HUES64 (cell line): ENCODE results near the gene SEC14L1.

ENCODE experiments used
- H3K27ac ChIP-seq: 2 replicates; pipeline ENCODE4 v1.7.0; 2013; ENCODE audit warnings: low read depth, low read length, inconsistent platforms
- H3K27me3 ChIP-seq: 2 replicates; pipeline ENCODE4 v1.6.1; 2013; ENCODE audit warnings: mild to moderate bottlenecking, low read length; ENCODE audit not compliant: insufficient read depth
- H3K36me3 ChIP-seq: 2 replicates; pipeline ENCODE4 v1.6.1; 2013; ENCODE audit warnings: mild to moderate bottlenecking, low read length; ENCODE audit not compliant: insufficient read depth
- H3K4me1 ChIP-seq: 2 replicates; pipeline ENCODE4 v1.6.1; 2013; ENCODE audit warnings: mild to moderate bottlenecking, low read length, moderate library complexity; ENCODE audit not compliant: insufficient read depth
- H3K4me3 ChIP-seq: 2 replicates; pipeline ENCODE4 v1.5.1; 2013; ENCODE audit warnings: mild to moderate bottlenecking, low read length, moderate library complexity
- H3K9ac ChIP-seq: 2 replicates; pipeline ENCODE4 v1.6.1; 2013; ENCODE audit warnings: mild to moderate bottlenecking, low read depth, low read length
- H3K9me3 ChIP-seq: 2 replicates; pipeline ENCODE4 v1.6.1; 2013; ENCODE audit warnings: low read depth, low read length; ENCODE audit not compliant: insufficient read depth
- WGBS: fragments of 150-250, 120-280 bp; methylation state at CpG from one replicate; pipeline ENCODE4 v1.1.7; 2013; ENCODE audit warnings: missing lambda C conversion rate; 5-methylcytosine and 5-hydroxymethylcytosine counted together

The SEC14L1 gene

GRCh38 chr17:77222356-77222755, 81.6 kb downstream of the SEC14L1 start:
- H3K27ac ChIP-seq, result no peak overlapping the region
- 94% methylated on average over 7 of the region's 7 CpGs for WGBS
- H3K9me3 ChIP-seq, result no peaks in the 10 kb centered on the region
- no peaks in the 10 kb centered on the region for H3K27me3 ChIP-seq
- no peaks in the 10 kb centered on the region for H3K4me1 ChIP-seq
- no peak overlapping the region for H3K4me3 ChIP-seq
- 0 out of 2 replicates have a peak, but pooled peaks cover 5% of the 10 kb centered on the region for H3K36me3 ChIP-seq
- H3K9ac ChIP-seq, result no peak overlapping the region

- Histone ChIP-seq H3K4me1 (no peaks in the 10 kb centered on the region), H3K9me3 (no peaks in the 10 kb centered on the region), H3K4me3 (no peak overlapping the region), H3K9ac (no peak overlapping the region), H3K36me3 (no peaks in the 10 kb centered on the region), H3K27ac (no peak overlapping the region), H3K27me3 (no peaks in the 10 kb centered on the region)
- 93% methylated on average over 26 of the region's 26 CpGs for WGBS
Observed at GRCh38 chr17:77223642-77224420, 83.1 kb downstream of the SEC14L1 start.

GRCh38 chr17:77225265-77225664, 84.5 kb downstream of the SEC14L1 start:
- no peak overlapping the region for H3K27ac ChIP-seq
- no peaks in the 10 kb centered on the region for H3K27me3 ChIP-seq
- H3K4me3 ChIP-seq, result no peak overlapping the region
- H3K36me3 ChIP-seq, result no peaks in the 10 kb centered on the region
- H3K4me1 ChIP-seq, result no peaks in the 10 kb centered on the region
- no peak overlapping the region for H3K9ac ChIP-seq
- no CpG with 5 or more reads among the region's 1 CpG for WGBS
- no peaks in the 10 kb centered on the region for H3K9me3 ChIP-seq

- H3K27ac ChIP-seq, result no peak overlapping the region
- H3K4me3 ChIP-seq, result no peak overlapping the region
- H3K9me3 ChIP-seq, result no peaks in the 10 kb centered on the region
- no peaks in the 10 kb centered on the region for H3K4me1 ChIP-seq
- no peak overlapping the region for H3K9ac ChIP-seq
- WGBS, result 90% methylated on average over 23 of the region's 23 CpGs
- H3K36me3 ChIP-seq, result no peaks in the 10 kb centered on the region
- H3K27me3 ChIP-seq, result no peaks in the 10 kb centered on the region
Observed at GRCh38 chr17:77227461-77228240, 86.9 kb downstream of the SEC14L1 start.

- no peak overlapping the region for H3K9ac ChIP-seq
Observed at GRCh38 chr17:77228241-77228752, 87.5 kb downstream of the SEC14L1 start.

GRCh38 chr17:77228816-77229215, 88.0 kb downstream of the SEC14L1 start:
- Histone ChIP-seq H3K4me1 (no peaks in the 10 kb centered on the region), H3K27me3 (no peaks in the 10 kb centered on the region), H3K9ac (no peak overlapping the region), H3K9me3 (no peaks in the 10 kb centered on the region), H3K27ac (no peak overlapping the region), H3K36me3 (no peaks in the 10 kb centered on the region), H3K4me3 (no peak overlapping the region)
- 94% methylated on average over 13 of the region's 13 CpGs for WGBS

More at GRCh38 chr17:77228241-77228752, 87.5 kb downstream of the SEC14L1 start:
- no peak overlapping the region for H3K4me3 ChIP-seq
- H3K36me3 ChIP-seq, result no peaks in the 10 kb centered on the region
- H3K9me3 ChIP-seq, result no peaks in the 10 kb centered on the region
- no peak overlapping the region for H3K27ac ChIP-seq
- no peaks in the 10 kb centered on the region for H3K4me1 ChIP-seq
- 93% methylated on average over 16 of the region's 16 CpGs for WGBS
- no peaks in the 10 kb centered on the region for H3K27me3 ChIP-seq

GRCh38 chr17:77229786-77230435, 89.1 kb downstream of the SEC14L1 start:
- Histone ChIP-seq H3K27me3 (no peaks in the 10 kb centered on the region), H3K4me1 (no peaks in the 10 kb centered on the region), H3K27ac (no peak overlapping the region), H3K4me3 (no peak overlapping the region), H3K9me3 (no peaks in the 10 kb centered on the region), H3K36me3 (no peaks in the 10 kb centered on the region), H3K9ac (no peak overlapping the region)
- WGBS, result 94% methylated on average over 25 of the region's 25 CpGs

- H3K4me1 ChIP-seq, result no peaks in the 10 kb centered on the region
- no peak overlapping the region for H3K27ac ChIP-seq
- no peak overlapping the region for H3K9ac ChIP-seq
- H3K36me3 ChIP-seq, result no peaks in the 10 kb centered on the region
- H3K9me3 ChIP-seq, result no peaks in the 10 kb centered on the region
- H3K4me3 ChIP-seq, result no peak overlapping the region
- 96% methylated on average over 6 of the region's 6 CpGs for WGBS
- no peaks in the 10 kb centered on the region for H3K27me3 ChIP-seq
Observed at GRCh38 chr17:77230436-77230830, 89.7 kb downstream of the SEC14L1 start.

GRCh38 chr17:77231076-77231871, 90.5 kb downstream of the SEC14L1 start:
- Histone ChIP-seq H3K36me3 (no peaks in the 10 kb centered on the region), H3K9me3 (no peaks in the 10 kb centered on the region), H3K4me3 (no peak overlapping the region), H3K27ac (no peak overlapping the region), H3K4me1 (no peaks in the 10 kb centered on the region), H3K27me3 (no peaks in the 10 kb centered on the region), H3K9ac (no peak overlapping the region)
- 86% methylated on average over 11 of the region's 11 CpGs for WGBS

- Histone ChIP-seq H3K4me1 (no peaks in the 10 kb centered on the region), H3K27me3 (no peaks in the 10 kb centered on the region), H3K4me3 (no peak overlapping the region), H3K36me3 (no peaks in the 10 kb centered on the region), H3K9ac (no peak overlapping the region), H3K9me3 (no peaks in the 10 kb centered on the region), H3K27ac (no peak overlapping the region)
- 97% methylated on average over 10 of the region's 10 CpGs for WGBS
Observed at GRCh38 chr17:77233127-77233526, 92.4 kb downstream of the SEC14L1 start.
